HUDEP-2 (cell line): Measurements from ENCODE around the gene GLS2.
"Not testable (repeated sequence)": the region's sequence is repeated elsewhere in the genome, so short reads cannot be mapped to it uniquely, and the experiment has no call there.

ENCODE experiments used
- DNase-seq, 76 experiments: peaks; one replicate each; lab custom pipeline; 2025; ENCODE audit not compliant: unreplicated experiment in 76 of 76; lab: John Stamatoyannopoulos, UW

Gene GLS2

GRCh38 chr12:56488041-56488955, at the start of gene GLS2:
Gene GLS2 (minus strand): TSS chr12:56488161. CDS start chr12:56488118, 43 bp downstream.
- DNase-seq, result peak in 60 of 76 experiments; percentile 1 to 80 (median 50)

GRCh38 chr12:56537546-56537945, 49.6 kb upstream of the GLS2 start:
- DNase-seq, result no peak

- DNase-seq, result no peak
Observed at GRCh38 chr12:56530390-56531055, 42.6 kb upstream of the GLS2 start.

- no peak for DNase-seq
Observed at GRCh38 chr12:56529656-56530055, 41.7 kb upstream of the GLS2 start.

- no peak for DNase-seq
Observed at GRCh38 chr12:56528846-56529245, 40.9 kb upstream of the GLS2 start.

- DNase-seq, result peak in 26 of 76 experiments; percentile 4 to 68 (median 22)
Observed at GRCh38 chr12:56522411-56523193, 34.6 kb upstream of the GLS2 start.

- peak in 8 of 76 experiments; percentile 1 to 40 (median 8) for DNase-seq
Observed at GRCh38 chr12:56521590-56522371, 33.8 kb upstream of the GLS2 start, which contains the start of gene RBMS2. Gene RBMS2 (plus strand): TSS chr12:56521820. CDS start chr12:56522024, 204 bp downstream.

- DNase-seq, result no peak
Observed at GRCh38 chr12:56521209-56521589, 33.2 kb upstream of the GLS2 start.

GRCh38 chr12:56520506-56520905, 32.5 kb upstream of the GLS2 start:
- no peak for DNase-seq

- no peak for DNase-seq
Observed at GRCh38 chr12:56520048-56520447, 32.1 kb upstream of the GLS2 start.

GRCh38 chr12:56518570-56518969, 30.6 kb upstream of the GLS2 start:
- no peak for DNase-seq

- no peak for DNase-seq
Observed at GRCh38 chr12:56517854-56518253, 29.9 kb upstream of the GLS2 start.

- DNase-seq, result not testable (repeated sequence)
Observed at GRCh38 chr12:56514014-56514318, 26.0 kb upstream of the GLS2 start.

GRCh38 chr12:56510786-56511185, 22.8 kb upstream of the GLS2 start:
- no peak for DNase-seq

- DNase-seq, result not testable (repeated sequence)
Observed at GRCh38 chr12:56499879-56500278, 11.9 kb upstream of the GLS2 start.

GRCh38 chr12:56499452-56499851, 11.5 kb upstream of the GLS2 start:
- DNase-seq, result not testable (repeated sequence)

- not testable (repeated sequence) for DNase-seq
Observed at GRCh38 chr12:56498126-56498902, 10.4 kb upstream of the GLS2 start.

GRCh38 chr12:56496704-56497103, 8.7 kb upstream of the GLS2 start:
- DNase-seq, result peak in 43 of 76 experiments; percentile 5 to 69 (median 42)

GRCh38 chr12:56494481-56494880, 6.5 kb upstream of the GLS2 start:
- not testable (repeated sequence) for DNase-seq

GRCh38 chr12:56494106-56494415, 6.1 kb upstream of the GLS2 start:
- not testable (repeated sequence) for DNase-seq
